Activated gamma-delta T cell treated with anti-CD3 and anti-CD28 coated beads, Interleukin-2, amount 50 U/mL, for 16 hours (primary cell): ENCODE data around the gene KYNU.

Source experiments
- DNase-seq: peaks from one replicate; pipeline ENCODE4 v3.0.0-alpha.2; 2020; ENCODE audit warnings: low read depth

The KYNU gene

DNA sequence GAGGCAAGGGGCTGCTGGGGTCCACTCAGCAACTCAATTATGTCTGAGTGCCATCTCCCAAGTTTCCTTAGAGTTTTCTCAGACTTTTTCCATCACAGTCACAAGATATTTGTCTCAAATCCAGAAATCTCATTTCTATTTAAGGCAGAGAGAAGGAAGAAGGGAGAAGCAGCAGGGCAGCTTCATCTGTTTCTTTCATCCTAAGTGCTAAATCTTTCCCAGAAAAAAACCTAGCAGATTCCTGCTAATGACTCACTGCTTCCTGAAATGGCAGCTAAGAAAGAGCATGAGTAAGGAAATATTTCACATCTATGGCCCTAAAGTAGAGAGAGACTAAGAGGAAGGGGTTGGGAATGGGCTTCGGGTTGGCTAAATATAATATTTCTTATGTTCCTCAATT lies 88.0 kb downstream of the KYNU start:
- DNase-seq: no peak

DNA sequence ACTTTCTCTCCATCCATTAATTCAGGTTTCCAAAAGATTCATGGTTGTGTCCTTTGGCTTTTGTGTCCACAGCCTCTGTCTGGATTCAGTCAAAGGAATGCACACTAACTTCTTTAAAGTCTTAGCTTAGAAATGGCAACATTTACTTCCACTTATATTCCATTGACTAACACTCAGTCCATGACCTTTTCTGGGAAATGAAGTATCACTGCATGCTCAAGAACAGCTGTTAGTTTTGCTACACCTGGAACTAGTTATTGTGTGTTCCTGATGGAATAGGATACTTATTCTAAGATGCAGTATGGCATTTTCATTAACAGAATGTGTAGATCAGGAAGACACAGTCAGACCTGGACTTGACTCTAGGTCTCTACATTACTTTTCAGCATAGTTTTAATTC lies 88.8 kb downstream of the KYNU start:
- DNase-seq: no peak

DNA sequence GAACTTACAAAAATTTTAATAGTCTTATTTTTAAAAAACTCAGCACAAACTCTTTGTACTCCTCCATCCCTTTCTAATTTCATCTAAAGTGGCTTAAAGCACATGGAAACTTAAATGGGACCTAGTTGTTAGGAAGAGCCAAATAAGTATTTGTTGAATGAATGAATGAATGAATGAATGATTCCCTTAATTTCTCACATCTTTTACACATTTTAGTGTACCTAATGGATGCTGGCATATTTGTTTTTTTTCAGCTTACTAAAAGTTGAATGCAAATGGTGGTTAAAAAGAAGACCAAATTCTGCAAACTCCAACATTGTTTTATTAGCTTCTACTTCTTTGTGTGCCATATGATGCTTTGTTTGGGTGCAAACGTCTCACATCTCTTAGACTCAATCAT lies 89.6 kb downstream of the KYNU start:
- DNase-seq: no peak

DNA sequence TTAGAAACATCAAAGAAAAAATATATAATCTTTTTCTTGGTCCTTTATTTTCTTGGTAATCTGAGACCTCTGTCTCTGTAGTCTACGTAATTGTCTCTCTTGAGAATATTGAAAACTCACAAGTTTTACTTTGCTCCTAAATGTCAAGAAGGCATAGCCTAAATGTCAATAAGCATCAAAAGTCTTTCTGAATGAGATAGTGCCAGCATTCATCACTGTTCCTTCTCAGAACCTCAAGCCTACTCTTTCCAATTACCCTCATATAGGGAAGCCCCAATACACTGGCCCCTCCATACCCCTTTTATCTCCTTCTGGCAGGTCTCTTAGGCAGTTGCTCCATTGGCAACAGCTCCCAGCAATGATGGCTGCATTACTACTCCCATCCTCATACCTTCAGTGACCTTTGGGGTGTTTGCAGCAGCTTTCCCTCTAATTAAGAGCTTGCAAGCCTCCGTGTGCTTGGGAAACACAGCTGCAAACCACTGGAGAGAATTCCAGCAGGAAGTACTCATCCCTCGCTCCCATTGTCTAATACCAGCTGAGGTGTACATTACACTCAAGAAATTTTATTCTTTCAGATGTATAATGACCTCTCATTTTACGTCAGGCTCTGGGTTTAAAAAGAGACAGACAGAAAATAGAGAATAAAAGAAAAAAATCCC lies 95.8 kb downstream of the KYNU start:
- DNase-seq: no peak

DNA sequence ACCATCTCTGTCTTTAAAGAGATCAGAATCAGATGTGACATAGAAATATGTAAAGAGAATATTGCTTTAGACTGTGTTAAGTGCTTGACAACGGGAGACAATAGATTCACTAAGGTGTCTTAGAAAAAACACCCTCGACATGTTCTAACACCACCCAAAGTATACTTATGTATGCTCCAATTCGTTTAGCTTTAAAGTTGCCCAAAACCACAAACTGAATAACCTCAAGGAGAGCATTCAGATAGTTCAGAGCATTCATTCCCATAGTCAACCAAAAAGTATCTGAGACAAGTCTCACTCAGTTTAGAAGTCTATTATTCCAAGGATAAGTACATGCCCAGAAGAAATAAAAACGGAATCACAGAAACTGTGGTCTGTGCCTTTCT lies 96.4 kb downstream of the KYNU start:
- DNase-seq: no peak

DNA sequence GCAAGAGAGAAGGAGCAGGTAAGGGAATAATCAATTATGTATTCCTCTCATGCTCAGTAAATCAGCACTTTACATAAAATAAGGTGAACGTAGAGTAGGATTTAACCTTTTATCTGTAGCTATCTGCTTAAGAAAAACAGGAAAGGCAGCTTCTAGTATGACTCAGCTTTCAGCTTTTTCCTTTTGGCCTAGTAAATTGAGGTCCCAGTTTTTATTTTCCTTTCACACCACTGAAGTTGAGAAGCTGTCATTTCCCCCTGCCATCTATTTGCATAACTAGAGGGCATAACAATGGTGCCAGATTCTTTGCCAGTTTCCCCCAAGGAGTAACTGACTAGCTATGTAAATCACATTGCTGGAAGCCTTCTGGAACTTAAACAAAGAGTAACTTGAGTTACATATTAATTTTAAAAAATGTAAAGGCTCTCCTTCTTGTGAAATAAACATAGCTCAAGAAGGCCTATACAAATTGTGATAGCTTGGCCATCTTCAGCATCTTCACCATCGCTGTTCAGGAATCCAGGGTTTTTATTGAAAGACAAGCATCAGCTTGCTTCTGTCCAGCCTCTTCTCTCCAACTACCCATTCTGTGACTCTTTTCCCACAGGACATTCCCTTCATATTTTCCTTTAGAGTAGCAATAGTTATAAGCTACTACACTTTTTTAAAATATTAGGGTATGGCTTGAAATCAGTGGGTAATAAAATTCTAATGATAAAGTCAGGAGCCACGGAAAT lies 97.0 kb downstream of the KYNU start:
- DNase-seq: no peak

DNA sequence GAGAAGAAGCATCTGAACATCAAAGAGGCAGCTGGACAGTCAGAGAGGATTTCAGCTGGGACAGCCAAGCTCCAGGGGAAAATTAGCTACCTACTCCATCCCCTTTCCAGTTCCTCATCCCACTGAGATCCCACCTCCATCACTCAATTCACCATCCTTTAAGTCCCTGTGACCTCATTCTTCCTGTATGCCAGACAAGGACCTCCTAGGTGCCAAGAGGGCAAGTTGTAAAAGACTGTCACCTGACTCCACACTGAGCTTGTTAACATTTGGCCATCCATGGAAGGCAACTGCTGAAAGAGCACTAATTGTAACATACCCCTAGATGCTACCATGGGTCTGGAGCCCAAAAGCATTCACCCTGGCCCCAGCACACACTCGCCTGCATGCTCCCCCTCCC lies 97.8 kb downstream of the KYNU start:
- DNase-seq: no peak

DNA sequence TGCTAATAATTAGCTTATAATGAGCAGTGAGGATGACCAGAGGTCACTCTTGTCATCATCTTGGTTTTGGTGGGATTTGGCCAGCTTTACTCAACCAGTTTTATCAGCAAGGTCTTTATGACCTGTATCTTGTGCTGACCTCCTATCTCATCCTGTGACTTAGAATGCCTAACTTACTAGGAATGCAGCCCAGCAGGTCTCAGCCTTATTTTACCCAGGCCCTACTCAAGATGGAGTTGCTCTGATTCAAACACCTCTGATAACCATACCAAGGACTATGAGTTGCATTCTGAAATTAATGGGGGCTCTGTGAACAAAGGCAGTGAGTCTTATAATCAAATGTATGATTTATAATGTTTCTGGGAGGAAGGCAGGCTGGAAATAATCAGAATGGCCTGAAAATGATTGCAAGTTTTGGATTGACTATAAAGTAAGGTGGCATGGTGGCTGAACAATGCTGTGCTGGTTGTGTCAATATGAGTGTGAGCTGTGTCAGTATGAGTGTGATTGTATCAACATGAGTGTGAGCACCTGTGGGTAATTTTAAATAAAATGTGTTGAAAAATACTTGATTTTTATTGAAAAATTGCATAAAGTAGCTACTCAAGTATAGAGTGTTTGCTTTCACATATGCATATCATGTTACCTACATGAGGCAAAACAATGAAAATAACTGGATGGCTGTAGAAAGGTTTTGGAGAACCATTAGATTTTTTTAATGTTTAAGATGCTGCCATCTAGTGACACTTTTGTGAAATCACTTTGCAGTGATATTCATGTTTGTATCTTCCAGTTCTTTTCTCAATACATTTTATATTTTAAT lies 103.0 kb downstream of the KYNU start:
- no peak for DNase-seq

DNA sequence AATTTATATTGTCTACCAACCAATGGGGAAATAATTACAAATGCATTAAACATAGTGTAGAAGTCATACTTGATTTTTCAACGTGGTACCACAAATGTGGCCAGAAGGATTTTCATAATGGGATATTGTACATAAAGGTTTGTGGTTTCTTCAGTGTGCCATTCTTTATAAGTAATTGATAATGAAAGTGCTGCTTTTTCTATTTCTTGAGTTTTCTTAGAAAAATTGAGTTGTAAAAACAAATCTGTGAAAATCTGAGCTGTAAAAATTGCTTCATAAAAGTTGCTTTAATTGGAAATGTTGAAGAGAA lies 103.6 kb downstream of the KYNU start:
- no peak for DNase-seq

DNA sequence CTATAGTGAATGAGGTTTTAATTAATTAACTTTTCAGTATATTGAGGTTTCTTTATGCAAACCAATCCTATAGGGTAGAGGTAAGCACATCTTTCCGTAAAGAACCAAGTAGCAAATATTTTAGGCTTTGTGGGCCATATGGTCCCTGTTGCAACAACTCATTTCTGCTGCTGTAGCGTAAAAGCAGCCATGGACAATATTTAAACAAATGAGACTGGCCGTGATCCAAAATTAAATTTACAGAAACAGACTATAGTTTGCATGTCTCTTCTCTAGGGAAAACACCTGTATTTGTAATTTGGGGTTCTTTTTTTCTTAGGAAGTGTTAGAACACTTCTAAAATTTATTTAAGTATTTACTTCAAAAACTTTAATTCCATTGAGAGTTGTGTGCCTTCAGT lies 104.3 kb downstream of the KYNU start:
- DNase-seq: no peak

DNA sequence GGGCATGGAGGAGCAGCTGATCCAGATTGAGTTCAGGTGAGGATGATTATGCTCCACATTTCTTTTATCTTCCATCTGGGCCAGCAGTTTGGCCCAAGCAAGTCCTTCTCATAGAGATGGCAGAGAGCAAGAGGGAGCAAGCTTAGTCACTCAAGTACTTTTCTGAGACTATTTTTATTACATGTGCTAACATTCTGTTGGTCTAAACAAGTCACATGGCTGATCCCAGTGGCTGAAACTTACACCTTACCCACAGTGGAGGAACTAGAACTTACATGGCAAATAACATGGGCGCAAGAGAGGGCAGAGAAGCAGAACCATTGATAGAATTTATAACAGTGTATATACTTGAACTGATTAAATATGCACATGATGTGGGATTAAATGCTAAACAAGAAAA lies 105.7 kb downstream of the KYNU start:
- no peak for DNase-seq

DNA sequence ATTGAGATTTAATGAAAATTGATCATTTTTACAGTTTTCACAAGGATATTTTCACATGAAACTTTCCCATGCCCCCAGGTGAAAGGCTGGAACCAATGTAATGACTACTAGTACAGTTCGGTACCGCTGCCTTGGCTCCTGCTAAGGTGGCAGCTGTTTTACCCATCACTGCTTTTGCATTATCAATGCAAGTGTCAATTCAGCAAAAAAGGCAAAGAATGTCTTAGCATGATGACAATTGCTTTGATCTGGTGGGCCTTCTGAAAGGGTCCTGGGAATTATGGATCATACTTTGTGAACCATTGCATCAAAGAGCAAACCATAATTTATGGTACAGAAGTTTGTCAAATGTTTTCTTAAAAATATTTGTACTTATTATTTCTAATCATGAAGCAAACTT lies 107.2 kb downstream of the KYNU start:
- no peak for DNase-seq

DNA sequence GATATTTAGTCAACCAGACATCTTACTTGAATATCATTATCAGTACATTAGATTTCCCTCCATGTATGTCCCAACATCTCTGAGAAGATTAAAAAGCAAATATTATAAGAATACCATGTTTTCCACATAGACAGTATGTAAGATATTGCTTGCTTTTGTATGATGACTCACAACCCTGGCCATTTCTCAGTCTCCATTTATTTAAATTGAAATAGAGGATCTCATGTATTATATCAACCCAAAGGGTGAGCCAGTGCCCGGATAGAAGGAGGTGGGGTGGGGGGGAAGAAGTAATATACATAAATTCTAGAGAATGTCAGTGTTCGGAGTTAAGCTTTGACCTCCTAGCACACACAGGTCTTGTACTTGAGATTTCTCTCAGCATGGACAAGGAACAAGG lies 109.6 kb downstream of the KYNU start:
- DNase-seq: no peak

DNA sequence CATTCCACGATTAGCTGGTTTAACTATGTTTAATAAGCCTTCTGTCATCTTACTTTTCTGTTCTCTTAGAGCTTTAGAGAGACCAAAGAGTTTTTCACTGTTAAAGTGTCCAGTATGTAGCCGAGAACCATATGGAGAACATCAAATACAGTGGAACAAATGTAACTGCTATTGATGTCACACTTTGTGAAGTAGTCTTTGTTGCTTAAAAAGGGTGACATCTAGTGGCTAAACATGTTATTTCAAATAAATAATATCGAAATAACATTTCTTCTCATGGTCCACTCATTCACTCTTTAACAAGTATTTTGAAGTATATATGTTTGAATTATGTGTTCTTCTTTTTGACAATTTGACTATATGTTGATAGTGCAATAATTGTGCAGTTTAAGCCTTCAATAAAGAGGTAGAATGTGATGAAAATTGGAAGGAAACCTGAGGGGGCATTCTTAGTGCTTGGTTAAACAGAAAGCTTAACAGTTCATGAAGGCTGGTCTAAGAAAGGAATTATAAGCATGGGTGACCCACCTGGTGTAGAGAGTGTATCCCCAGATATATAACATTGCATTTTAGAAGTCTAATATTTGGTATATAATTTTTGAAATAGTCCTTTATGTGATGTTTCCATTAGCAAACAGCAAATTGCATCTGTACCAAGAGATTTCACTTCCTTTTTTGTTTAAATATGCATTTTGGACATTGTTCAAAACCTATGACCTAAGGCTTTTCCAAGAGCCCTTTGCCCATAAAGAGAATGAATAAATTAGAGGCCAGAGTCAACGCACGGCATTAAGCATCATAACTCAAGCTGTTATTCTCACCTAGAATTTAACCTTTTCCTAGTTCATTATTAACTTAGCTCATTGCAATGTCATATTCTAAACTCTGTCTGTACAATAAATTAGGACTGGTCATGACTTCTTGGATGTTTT lies 112.1 kb downstream of the KYNU start:
- DNase-seq: no peak

DNA sequence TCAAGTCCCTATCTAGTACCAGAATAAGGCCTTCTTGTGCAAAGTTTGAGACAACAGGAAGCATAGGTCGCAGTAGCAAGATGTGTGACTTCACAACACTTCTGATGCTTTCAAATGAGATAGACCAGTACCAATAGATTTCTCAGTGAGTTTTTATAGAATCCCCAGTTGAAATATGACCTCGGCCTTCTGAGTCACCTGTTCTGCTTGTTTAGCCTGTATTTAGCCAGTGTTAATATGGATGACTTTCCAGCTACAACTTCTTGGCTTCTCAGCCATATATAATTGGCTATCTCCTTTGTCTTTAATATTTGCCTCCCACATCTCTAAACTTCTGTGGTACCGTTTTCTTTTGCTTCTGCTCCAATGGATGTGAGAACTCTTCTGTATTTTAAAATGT lies 113.8 kb downstream of the KYNU start:
- no peak for DNase-seq

DNA sequence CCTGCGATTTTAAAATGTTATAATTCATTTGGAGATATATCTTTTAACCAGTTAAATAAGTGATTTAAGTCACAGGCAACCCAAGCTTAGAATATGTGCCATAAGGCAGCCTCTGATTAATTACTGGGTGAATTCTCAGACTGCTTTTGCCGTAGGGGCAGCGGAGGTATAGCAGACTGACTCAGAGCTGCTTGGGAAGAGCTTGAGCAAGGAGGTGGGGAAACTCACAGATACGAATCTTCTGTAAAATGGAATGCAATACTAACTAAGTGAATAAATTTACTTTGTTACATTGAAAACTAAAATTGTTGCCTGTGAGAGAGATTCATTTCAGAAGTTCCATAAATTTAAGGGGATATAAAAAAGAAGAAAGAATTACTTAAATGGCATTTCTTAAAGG lies 115.4 kb downstream of the KYNU start:
- no peak for DNase-seq

DNA sequence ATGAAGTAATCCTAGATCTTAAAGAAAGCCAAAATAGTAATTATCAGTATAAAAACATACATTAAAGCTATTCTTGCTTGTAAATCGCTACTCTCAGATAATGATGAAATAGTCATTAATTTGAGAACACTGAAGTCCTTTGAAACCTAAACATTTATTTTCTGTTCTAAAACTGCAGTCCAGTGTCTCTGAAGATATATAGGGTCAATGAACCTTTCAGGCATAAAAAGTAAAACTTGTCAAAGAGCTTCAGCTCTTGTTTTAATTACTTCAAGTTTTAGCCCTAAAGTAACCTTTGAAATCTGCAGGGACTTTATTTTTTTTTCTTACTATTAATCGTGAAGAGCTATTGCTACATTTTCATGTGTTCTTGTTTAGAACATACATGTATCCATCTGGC lies 116.3 kb downstream of the KYNU start:
- no peak for DNase-seq

DNA sequence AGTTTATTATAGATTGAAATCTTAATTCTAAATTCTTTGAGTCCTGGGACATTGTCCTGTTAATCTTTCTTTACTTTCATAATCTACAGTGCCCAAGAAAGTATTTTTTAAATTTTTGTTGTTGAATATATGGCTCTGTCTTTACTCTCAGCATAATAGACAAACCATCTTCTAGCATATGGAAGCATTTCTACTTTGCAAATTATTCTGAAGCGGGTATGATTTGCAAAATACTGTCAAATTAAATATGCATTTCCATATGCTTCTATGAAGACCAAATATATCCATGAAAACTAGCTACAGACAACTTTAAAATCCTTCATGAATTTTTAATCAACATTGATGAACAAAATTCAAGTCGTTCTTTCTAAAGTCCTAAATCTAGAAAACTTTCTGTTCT lies 117.2 kb downstream of the KYNU start:
- no peak for DNase-seq

DNA sequence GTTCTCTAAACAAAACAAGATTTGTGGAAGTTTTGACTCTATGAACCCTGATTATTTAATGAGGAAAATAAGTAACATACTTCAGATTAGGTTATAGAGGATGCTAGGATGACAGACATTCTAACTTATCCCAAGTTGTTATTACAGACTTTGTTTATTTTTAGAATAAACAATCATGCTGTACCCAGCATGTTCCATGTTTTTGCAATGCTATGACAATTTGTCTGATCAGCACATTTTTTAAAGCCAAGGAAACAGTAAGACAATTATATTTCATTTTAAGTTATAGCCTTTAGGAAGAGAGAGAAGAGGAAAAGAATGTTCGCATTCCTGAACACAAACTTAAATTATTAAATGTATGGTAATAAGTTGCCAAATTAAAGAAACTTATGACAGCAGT lies 119.8 kb downstream of the KYNU start:
- DNase-seq: no peak

DNA sequence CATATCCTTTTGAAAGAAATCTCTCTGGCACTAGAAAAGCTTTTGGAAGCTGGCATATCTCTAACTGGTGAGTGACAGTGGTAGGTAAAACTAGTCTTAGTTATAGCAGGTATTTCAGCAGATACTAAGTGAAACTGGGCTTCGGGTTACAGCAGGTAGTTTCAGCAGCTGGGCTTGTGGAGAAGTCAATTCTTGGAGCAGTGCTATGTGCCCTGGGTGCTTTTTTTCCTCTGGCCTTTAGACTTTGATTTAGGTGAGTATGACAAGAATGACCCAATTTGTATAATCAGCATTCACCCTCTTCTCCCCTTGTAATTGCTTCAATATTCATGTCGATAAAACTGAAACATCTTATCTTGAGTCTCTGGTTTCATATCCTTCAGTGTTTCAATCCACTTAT lies 123.1 kb downstream of the KYNU start:
- no peak for DNase-seq

DNA sequence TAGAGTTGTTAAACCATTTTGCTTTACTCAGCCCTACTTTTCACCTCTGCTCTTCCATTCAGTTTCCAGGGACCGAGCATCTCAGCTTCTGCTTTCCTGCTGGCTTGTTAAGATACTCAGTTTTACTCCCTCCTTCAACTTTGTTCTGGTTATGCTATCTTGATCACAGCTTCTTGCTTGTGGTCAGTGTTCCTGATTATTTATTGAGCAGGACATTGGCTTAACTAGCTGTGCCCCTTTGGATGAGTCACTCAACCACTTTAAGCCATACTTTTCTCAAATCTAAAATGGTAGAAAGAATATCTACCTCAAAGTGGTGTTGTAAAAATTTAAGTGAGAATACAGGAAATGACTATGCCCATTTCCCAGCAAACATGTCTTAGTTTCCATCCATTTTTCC lies 124.0 kb downstream of the KYNU start:
- no peak for DNase-seq

DNA sequence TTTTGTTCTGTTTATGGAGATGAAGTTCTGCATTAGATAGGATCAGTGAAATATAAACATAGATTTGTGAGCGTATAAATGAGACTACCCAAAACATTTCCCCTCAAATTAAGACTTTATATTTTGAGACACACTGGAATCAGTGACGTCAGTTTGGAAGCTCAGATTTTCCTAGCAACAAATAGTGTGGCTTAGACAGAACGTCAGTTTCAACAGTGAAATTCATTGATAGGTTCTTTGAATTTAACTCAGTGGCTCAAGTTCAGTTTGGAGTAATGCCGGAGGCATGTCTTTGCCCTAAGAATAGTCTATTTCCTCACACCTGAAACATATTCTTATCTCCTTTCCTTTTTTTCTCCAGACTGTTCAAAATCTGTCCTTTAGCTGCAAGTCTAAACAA lies 138.2 kb downstream of the KYNU start:
- no peak for DNase-seq
